Measurements from ENCODE around the gene TMEM117.
"Not testable (repeated sequence)": the region's sequence is repeated elsewhere in the genome, so short reads cannot be mapped to it uniquely, and the experiment has no call there.

TMEM117 gene

GRCh38 chr12:43863770-43864366 lies 28.0 kb downstream of the TMEM117 start:
- H3K9me3 ChIP-seq, result no peaks in the 10 kb centered on the region
- peaks cover 21% of the 10 kb centered on the region for H3K27me3 ChIP-seq
- no peaks in the 10 kb centered on the region for H3K4me1 ChIP-seq (ENCODE audit: control insufficient read depth in 1 of 2, insufficient read depth in 1 of 2, low read depth in 1 of 2, low read length in 1 of 2)
- TF ChIP-seq CTCF (IDR thresholded peaks at IDR 0.05), result no peak
- no peak overlapping the region for H3K27ac ChIP-seq
- H3K4me3 ChIP-seq (ENCODE audit: low read depth in 1 of 2, low read length in 1 of 2), result no peak overlapping the region
- H3K36me3 ChIP-seq, result no peaks in the 10 kb centered on the region

- H3K27ac ChIP-seq; H3K9me3 ChIP-seq; H3K4me1 ChIP-seq (ENCODE audit: control insufficient read depth in 1 of 2, insufficient read depth in 1 of 2, low read depth in 1 of 2, low read length in 1 of 2); H3K4me3 ChIP-seq (ENCODE audit: low read depth in 1 of 2, low read length in 1 of 2); H3K36me3 ChIP-seq: not testable (repeated sequence)
- H3K27me3 ChIP-seq, result peaks cover 16% of the 10 kb centered on the region
These were observed 28.7 kb downstream of the TMEM117 start for GRCh38 chr12:43864557-43864956.

- no peak for TF ChIP-seq CTCF (IDR thresholded peaks at IDR 0.05)
These were observed 33.3 kb downstream of the TMEM117 start for GRCh38 chr12:43869184-43869583.

DNA sequence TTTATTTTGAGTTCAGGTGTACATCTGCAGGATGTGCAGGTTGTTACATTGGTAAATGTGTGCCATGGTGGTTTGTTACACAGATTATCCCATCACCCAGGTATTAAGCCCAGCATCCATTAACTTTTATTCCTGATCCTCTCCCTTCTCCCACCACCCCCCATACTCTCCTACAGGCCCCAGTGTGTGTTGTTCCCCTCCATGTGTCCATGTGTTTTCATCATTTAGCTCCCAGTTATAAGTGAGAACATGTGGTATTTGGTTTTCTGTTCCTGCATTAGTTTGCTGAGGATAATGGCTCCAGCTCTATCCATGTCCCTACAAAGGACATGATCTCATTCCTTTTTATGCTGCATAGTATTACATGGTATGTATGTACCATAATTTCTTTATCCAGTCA lies 33.9 kb downstream of the TMEM117 start:
- H3K9me3 ChIP-seq; H3K36me3 ChIP-seq; H3K4me1 ChIP-seq (ENCODE audit: control insufficient read depth in 1 of 2, insufficient read depth in 1 of 2, low read depth in 1 of 2, low read length in 1 of 2); H3K27ac ChIP-seq; H3K4me3 ChIP-seq (ENCODE audit: low read depth in 1 of 2, low read length in 1 of 2): not testable (repeated sequence)
- peaks cover 17% of the 10 kb centered on the region for H3K27me3 ChIP-seq

More at GRCh38 chr12:43869184-43869583, 33.3 kb downstream of the TMEM117 start:
- Histone ChIP-seq H3K4me3 (ENCODE audit: low read depth in 1 of 2, low read length in 1 of 2) (no peak overlapping the region), H3K36me3 (no peaks in the 10 kb centered on the region), H3K27ac (no peak overlapping the region), H3K27me3 (peaks cover 17% of the 10 kb centered on the region), H3K9me3 (no peaks in the 10 kb centered on the region), H3K4me1 (ENCODE audit: control insufficient read depth in 1 of 2, insufficient read depth in 1 of 2, low read depth in 1 of 2, low read length in 1 of 2) (no peaks in the 10 kb centered on the region)

- not testable (repeated sequence) for H3K4me1 ChIP-seq (ENCODE audit: control insufficient read depth in 1 of 2, insufficient read depth in 1 of 2, low read depth in 1 of 2, low read length in 1 of 2); H3K27ac ChIP-seq; H3K36me3 ChIP-seq; H3K4me3 ChIP-seq (ENCODE audit: low read depth in 1 of 2, low read length in 1 of 2); H3K9me3 ChIP-seq
- H3K27me3 ChIP-seq, result peaks cover 20% of the 10 kb centered on the region
These were observed 35.4 kb downstream of the TMEM117 start for GRCh38 chr12:43871258-43871657.

DNA sequence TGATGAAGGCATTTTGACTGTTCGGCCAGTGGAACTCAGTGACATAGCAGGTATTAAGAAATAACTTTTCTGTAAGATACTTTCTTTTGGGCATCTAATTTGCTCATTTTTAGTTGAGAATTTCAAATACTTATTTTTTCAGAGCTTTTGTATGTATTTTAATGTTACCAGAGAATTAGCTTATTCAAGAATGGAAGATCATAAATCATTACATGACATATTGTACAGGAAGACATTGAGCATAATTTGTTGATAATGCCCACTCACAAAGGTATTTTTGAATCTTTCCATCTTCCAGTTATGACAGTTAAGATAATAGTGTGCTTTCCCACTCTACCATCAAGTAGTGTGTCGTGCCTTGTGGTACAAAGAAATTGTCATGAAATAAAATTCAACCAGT lies 36.5 kb downstream of the TMEM117 start:
- Histone ChIP-seq H3K9me3 (no peaks in the 10 kb centered on the region), H3K4me3 (ENCODE audit: low read depth in 1 of 2, low read length in 1 of 2) (no peak overlapping the region), H3K4me1 (ENCODE audit: control insufficient read depth in 1 of 2, insufficient read depth in 1 of 2, low read depth in 1 of 2, low read length in 1 of 2) (no peaks in the 10 kb centered on the region), H3K36me3 (no peaks in the 10 kb centered on the region), H3K27ac (no peak overlapping the region), H3K27me3 (peaks cover 23% of the 10 kb centered on the region)
- TF ChIP-seq CTCF (IDR thresholded peaks at IDR 0.05), result no peak

DNA sequence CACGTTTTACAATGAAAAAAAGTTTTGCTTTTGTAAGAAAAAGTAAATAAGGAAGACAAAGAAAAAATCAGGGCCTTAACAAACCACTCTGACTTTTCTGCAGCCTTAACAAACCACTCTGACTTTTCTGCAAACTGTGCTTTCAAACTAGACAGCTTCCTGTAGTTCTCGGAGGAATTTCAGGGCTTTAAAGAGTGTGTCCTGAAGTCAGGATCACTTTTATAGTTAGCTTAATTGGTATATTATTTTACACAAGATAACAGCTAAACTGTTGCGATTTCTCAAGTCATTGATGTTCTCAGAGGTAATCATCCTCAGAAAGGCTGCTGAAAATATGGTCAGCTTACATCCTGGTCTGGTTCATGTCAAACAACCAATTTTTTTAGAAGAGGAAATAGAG lies 42.2 kb downstream of the TMEM117 start:
- H3K27ac ChIP-seq, result no peak overlapping the region
- no peaks in the 10 kb centered on the region for H3K36me3 ChIP-seq
- peaks cover 9% of the 10 kb centered on the region for H3K27me3 ChIP-seq
- TF ChIP-seq CTCF (IDR thresholded peaks at IDR 0.05), result no peak
- H3K4me1 ChIP-seq (ENCODE audit: control insufficient read depth in 1 of 2, insufficient read depth in 1 of 2, low read depth in 1 of 2, low read length in 1 of 2), result no peaks in the 10 kb centered on the region
- H3K4me3 ChIP-seq (ENCODE audit: low read depth in 1 of 2, low read length in 1 of 2), result no peak overlapping the region
- no peaks in the 10 kb centered on the region for H3K9me3 ChIP-seq
